Panc1 (cell line): Measurements from ENCODE around the gene SIAE. TPM values are rescaled to one million over a fixed set of nuclear protein-coding genes. Genes with fewer than 3 reads are reported as not detected.

Experiments
- ATAC-seq: fragments of 200-7000 bp; cut with Tn5 transposase; 2 replicates; pipeline ENCODE4 v1.9.1; 2020; ENCODE audit warnings: mild to moderate bottlenecking, moderate library complexity
- BruUV-seq: library from RNA; stranded (reverse); fragments of 400-500 nt; replicated peaks from 2 replicates; lab custom pipeline; 2021; lab: Mats Ljungman, UMichigan
- CTCF ChIA-PET: fragments of 300-600 bp; sonication (Branson Sonifier 250); formaldehyde crosslinking; loops from one replicate; lab custom pipeline; 2022; ENCODE audit warnings: antibody characterized with exemption; lab: Charles Lee
- POLR2A ChIA-PET: fragments of 300-600 bp; sonication (Branson Sonifier 250); formaldehyde crosslinking; loops from one replicate; lab custom pipeline; 2022; ENCODE audit warnings: antibody characterized with exemption; lab: Charles Lee
- DNase-seq: peaks from one replicate; pipeline ENCODE4 v3.0.0-alpha.2; 2010; ENCODE audit warnings: low read depth, low spot score
- H3K27ac ChIP-seq: 2 replicates; pipeline ENCODE4 v1.5.1; 2011; ENCODE audit warnings: mild to moderate bottlenecking, low read length, inconsistent platforms
- H3K27me3 ChIP-seq: fragments of 200-500 bp; sonication (Bioruptor generic); 2 replicates; pipeline ENCODE4 v1.6.0; 2014; ENCODE audit warnings: low read length, inconsistent platforms; ENCODE audit not compliant: control insufficient read depth, insufficient read depth
- H3K36me3 ChIP-seq: fragments of 200-500 bp; sonication (Bioruptor generic); 2 replicates; pipeline ENCODE4 v1.5.1; 2014; ENCODE audit warnings: inconsistent platforms, mild to moderate bottlenecking, low read length, moderate library complexity; ENCODE audit not compliant: control insufficient read depth, insufficient read depth
- H3K4me1 ChIP-seq: 2 replicates; pipeline ENCODE4 v1.5.1; 2011; ENCODE audit warnings: inconsistent platforms, mild to moderate bottlenecking, low read length, moderate library complexity; ENCODE audit not compliant: control insufficient read depth, insufficient read depth
- H3K4me3 ChIP-seq, 2 experiments: 2 replicates each; pipeline ENCODE4 v1.5.1; 2011 to 2012; ENCODE audit warnings: low read depth in 2 of 2, low read length in 2 of 2, mild to moderate bottlenecking in 2 of 2, inconsistent platforms in 1 of 2, moderate library complexity in 1 of 2
- H3K9me3 ChIP-seq: fragments of 200-500 bp; sonication (Bioruptor generic); 2 replicates; pipeline ENCODE4 v1.5.1; 2014; ENCODE audit warnings: low read depth, mild to moderate bottlenecking, inconsistent platforms, low read length, moderate library complexity; ENCODE audit not compliant: control insufficient read depth, insufficient read depth
- POLR2AphosphoS5 ChIP-seq: IDR thresholded peaks from 2 replicates; pipeline ENCODE4 v1.6.1; 2012; ENCODE audit warnings: mild to moderate bottlenecking, low read depth, low read length, moderate library complexity
- SIN3A ChIP-seq: IDR thresholded peaks from 2 replicates; pipeline ENCODE4 v1.6.1; 2012; ENCODE audit warnings: low read depth, mild to moderate bottlenecking, low read length, moderate library complexity, borderline replicate concordance; ENCODE audit not compliant: insufficient read depth
- TCF7L2 ChIP-seq: IDR thresholded peaks from 2 replicates; pipeline ENCODE4 v1.6.1; 2011; ENCODE audit warnings: mild to moderate bottlenecking, low read depth, low read length, inconsistent platforms
- in situ Hi-C: cut with HindIII; loops from 2 replicates; pipeline ENCODE4 v1.10.0; 2016; ENCODE audit warnings: low sequenced_read_pairs, low pct_unique_long_range_greater_than_20kb
- intact Hi-C: fragments of 100-400 bp; cut with micrococcal nuclease; formaldehyde crosslinking; loops from one replicate; pipeline ENCODE4 v1.10.0; 2022; ENCODE audit not compliant: unreplicated experiment
- total RNA-seq: library from RNA; stranded (reverse); gene quantifications from one replicate; pipeline ENCODE4 v1.2.1, GENCODE V29; 2021; ENCODE audit not compliant: unreplicated experiment
- TF ChIP-seq, protein P1 (sequence below): fragments of 450-650 bp; IDR thresholded peaks from 2 replicates; pipeline ENCODE4 v1.5.1; 2017; ENCODE audit warnings: mild to moderate bottlenecking
- TF ChIP-seq, protein P2 (sequence below), 2 experiments: IDR thresholded peaks; 2 replicates each; pipeline ENCODE4 v1.6.1; 2011 to 2012; ENCODE audit warnings: low read depth in 2 of 2, control low read depth in 1 of 2, low read length in 1 of 2, mild to moderate bottlenecking in 1 of 2, moderate library complexity in 1 of 2; ENCODE audit not compliant: insufficient read depth in 1 of 2

Gene SIAE
- total RNA-seq, 1 experiment from 2014 or later = 14.9 TPM

DNA sequence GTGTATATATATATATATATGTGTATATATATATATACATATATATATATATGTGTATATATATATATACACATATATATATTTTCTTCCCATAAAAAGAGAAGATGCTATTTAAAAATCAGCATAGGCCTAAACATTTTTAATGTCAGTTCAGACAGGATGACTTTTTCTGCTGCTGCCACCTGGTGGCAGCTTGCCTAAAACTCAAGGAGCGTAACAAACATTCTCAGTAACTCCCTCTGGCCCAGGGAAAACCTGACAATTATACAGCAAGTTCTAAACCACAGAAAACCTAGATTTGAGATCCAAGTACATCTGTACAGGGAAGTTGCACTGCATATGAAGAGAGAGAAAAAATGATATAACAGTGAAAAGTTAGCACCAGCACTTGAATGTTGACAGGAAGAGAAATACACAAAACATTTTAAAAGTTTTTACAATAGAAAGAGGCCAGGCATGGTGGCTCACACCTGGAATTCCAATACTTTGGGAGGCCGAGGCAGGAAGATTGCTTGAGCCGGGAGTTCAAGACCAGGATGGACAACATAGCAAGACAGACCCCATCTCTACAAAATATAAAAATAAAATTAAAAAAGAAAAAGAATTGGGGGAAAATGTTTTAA, 87.2 kb downstream of the SIAE start:
- intact Hi-C loops (loop anchor here (1.0 to 5.0 kb wide), 2 partner anchors 171 to 514 kb away; no protein-coding TSS in a partner anchor), in situ Hi-C loops (no loop called here)
- peak; percentile 85; the same call in 1 of the 2 replicates for ATAC-seq
- Histone ChIP-seq H3K4me3 (no peak overlapping the region), H3K4me1 (no peaks in the 10 kb centered on the region), H3K9me3 (no peaks in the 10 kb centered on the region), H3K27me3 (peaks cover 5% of the 10 kb centered on the region), H3K27ac (no peak overlapping the region), H3K36me3 (no peaks in the 10 kb centered on the region)
- peak; percentile 47 for DNase-seq
- POLR2A ChIA-PET = no interaction called here
- TF ChIP-seq, protein P1, sequence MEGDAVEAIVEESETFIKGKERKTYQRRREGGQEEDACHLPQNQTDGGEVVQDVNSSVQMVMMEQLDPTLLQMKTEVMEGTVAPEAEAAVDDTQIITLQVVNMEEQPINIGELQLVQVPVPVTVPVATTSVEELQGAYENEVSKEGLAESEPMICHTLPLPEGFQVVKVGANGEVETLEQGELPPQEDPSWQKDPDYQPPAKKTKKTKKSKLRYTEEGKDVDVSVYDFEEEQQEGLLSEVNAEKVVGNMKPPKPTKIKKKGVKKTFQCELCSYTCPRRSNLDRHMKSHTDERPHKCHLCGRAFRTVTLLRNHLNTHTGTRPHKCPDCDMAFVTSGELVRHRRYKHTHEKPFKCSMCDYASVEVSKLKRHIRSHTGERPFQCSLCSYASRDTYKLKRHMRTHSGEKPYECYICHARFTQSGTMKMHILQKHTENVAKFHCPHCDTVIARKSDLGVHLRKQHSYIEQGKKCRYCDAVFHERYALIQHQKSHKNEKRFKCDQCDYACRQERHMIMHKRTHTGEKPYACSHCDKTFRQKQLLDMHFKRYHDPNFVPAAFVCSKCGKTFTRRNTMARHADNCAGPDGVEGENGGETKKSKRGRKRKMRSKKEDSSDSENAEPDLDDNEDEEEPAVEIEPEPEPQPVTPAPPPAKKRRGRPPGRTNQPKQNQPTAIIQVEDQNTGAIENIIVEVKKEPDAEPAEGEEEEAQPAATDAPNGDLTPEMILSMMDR = peak; percentile 71
- TF ChIP-seq SIN3A = no peak
- CTCF ChIA-PET = interaction anchor here (0.6 to 1.5 kb wide), 2 partner anchors 517 to 526 kb away, joined by 3 read pairs; no protein-coding TSS in a partner anchor
- BruUV-seq = no TSS peak

DNA sequence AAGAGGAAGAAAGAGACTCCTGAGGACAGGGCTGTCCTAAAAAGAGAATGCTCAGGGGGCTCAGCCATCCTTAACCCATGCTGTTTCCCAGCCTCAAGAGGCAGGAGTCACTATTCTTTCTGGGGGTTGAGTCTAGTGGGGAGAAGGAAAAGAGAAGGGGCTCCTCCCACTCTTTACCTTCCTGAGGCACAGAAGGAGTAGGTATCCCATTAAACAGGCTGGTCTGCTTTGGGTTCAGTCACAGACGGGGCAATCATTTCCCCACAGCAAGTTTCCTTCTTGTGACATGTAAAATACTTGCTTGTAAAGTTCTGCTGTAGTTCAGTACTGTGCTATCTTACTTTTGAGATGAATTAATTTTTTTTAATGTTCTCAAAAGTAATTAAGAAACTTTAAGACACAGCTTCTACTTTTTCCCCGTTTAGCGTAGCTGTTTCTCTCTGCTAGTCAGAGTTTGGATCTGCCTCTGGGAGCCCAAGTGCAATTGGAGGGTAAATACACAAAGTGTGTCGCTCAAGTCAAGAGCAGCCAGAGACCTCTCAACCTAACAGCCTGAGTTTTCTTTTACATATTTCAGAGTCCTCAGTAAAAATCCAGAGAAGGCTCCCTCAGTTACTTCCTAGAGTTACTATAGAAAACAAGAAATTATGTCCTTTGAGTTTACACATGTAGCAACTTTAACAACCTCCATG, 88.7 kb downstream of the SIAE start:
- TF ChIP-seq SIN3A (no peak), TCF7L2 (no peak), POLR2AphosphoS5 (no peak)
- TF ChIP-seq, protein P1 = no peak
- TF ChIP-seq, protein P2, sequence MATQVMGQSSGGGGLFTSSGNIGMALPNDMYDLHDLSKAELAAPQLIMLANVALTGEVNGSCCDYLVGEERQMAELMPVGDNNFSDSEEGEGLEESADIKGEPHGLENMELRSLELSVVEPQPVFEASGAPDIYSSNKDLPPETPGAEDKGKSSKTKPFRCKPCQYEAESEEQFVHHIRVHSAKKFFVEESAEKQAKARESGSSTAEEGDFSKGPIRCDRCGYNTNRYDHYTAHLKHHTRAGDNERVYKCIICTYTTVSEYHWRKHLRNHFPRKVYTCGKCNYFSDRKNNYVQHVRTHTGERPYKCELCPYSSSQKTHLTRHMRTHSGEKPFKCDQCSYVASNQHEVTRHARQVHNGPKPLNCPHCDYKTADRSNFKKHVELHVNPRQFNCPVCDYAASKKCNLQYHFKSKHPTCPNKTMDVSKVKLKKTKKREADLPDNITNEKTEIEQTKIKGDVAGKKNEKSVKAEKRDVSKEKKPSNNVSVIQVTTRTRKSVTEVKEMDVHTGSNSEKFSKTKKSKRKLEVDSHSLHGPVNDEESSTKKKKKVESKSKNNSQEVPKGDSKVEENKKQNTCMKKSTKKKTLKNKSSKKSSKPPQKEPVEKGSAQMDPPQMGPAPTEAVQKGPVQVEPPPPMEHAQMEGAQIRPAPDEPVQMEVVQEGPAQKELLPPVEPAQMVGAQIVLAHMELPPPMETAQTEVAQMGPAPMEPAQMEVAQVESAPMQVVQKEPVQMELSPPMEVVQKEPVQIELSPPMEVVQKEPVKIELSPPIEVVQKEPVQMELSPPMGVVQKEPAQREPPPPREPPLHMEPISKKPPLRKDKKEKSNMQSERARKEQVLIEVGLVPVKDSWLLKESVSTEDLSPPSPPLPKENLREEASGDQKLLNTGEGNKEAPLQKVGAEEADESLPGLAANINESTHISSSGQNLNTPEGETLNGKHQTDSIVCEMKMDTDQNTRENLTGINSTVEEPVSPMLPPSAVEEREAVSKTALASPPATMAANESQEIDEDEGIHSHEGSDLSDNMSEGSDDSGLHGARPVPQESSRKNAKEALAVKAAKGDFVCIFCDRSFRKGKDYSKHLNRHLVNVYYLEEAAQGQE (IDR thresholded peaks at IDR 0.05; ENCODE audit: insufficient read depth in 1 of 2, low read depth in 2 of 2, low read length in 1 of 2) = no peak
- ChIA-PET POLR2A (no interaction called here), CTCF (interaction anchor here (0.7 to 1.5 kb wide), 2 partner anchors 169 to 515 kb away, joined by 3 read pairs; no protein-coding TSS in a partner anchor)
- no TSS peak for BruUV-seq
- Histone ChIP-seq H3K4me3 (no peak overlapping the region), H3K4me1 (no peaks in the 10 kb centered on the region), H3K27me3 (peaks cover 5% of the 10 kb centered on the region), H3K27ac (no peak overlapping the region), H3K36me3 (no peaks in the 10 kb centered on the region), H3K9me3 (no peaks in the 10 kb centered on the region)
- intact Hi-C loops (loop anchor here (5.0 kb wide), 1 partner anchor 513 kb away; no protein-coding TSS in a partner anchor), in situ Hi-C loops (no loop called here)
- no peak for DNase-seq
- no peak; the same call in 1 of the 2 replicates for ATAC-seq
